Ishikawa (cell line): ENCODE measurements around the gene ARHGEF7.

Source experiments
- CEBPB ChIP-seq: IDR thresholded peaks from 2 replicates; pipeline ENCODE4 v1.6.1; 2012
- CREB1 ChIP-seq: IDR thresholded peaks from 2 replicates; pipeline ENCODE4 v1.6.1; 2012; ENCODE audit warnings: low read depth
- EGR1 ChIP-seq: IDR thresholded peaks from 2 replicates; pipeline ENCODE4 v1.6.1; 2012
- EP300 ChIP-seq: IDR thresholded peaks from 2 replicates; pipeline ENCODE4 v1.6.1; 2012; ENCODE audit warnings: borderline replicate concordance
- FOXM1 ChIP-seq: IDR thresholded peaks from 2 replicates; pipeline ENCODE4 v1.6.1; 2012; ENCODE audit warnings: low read depth, borderline replicate concordance
- NFIC ChIP-seq: IDR thresholded peaks from 2 replicates; pipeline ENCODE4 v1.6.1; 2012
- RAD21 ChIP-seq: IDR thresholded peaks from 2 replicates; pipeline ENCODE4 v1.6.1; 2012; ENCODE audit warnings: low read depth
- TAF1 ChIP-seq: IDR thresholded peaks from 2 replicates; pipeline ENCODE4 v1.6.1; 2012; ENCODE audit warnings: low read depth, mild to moderate bottlenecking
- TCF12 ChIP-seq: IDR thresholded peaks from 2 replicates; pipeline ENCODE4 v1.6.1; 2012; ENCODE audit warnings: low read depth
- TEAD4 ChIP-seq: IDR thresholded peaks from 2 replicates; pipeline ENCODE4 v1.6.1; 2012
- YY1 ChIP-seq: IDR thresholded peaks from 2 replicates; pipeline ENCODE4 v1.6.1; 2012; ENCODE audit warnings: low read depth
- ZBTB7A ChIP-seq: IDR thresholded peaks from 2 replicates; pipeline ENCODE4 v1.6.1; 2012; ENCODE audit warnings: low read depth
- TF ChIP-seq, protein P1 (sequence below): IDR thresholded peaks from 2 replicates; pipeline ENCODE4 v1.6.1; 2012
- TF ChIP-seq, protein P2 (sequence below): IDR thresholded peaks from 2 replicates; pipeline ENCODE4 v1.6.1; 2012
- TF ChIP-seq, protein P3 (sequence below): IDR thresholded peaks from 2 replicates; pipeline ENCODE4 v1.6.1; 2012; ENCODE audit warnings: low read depth, mild to moderate bottlenecking

ARHGEF7 gene

DNA sequence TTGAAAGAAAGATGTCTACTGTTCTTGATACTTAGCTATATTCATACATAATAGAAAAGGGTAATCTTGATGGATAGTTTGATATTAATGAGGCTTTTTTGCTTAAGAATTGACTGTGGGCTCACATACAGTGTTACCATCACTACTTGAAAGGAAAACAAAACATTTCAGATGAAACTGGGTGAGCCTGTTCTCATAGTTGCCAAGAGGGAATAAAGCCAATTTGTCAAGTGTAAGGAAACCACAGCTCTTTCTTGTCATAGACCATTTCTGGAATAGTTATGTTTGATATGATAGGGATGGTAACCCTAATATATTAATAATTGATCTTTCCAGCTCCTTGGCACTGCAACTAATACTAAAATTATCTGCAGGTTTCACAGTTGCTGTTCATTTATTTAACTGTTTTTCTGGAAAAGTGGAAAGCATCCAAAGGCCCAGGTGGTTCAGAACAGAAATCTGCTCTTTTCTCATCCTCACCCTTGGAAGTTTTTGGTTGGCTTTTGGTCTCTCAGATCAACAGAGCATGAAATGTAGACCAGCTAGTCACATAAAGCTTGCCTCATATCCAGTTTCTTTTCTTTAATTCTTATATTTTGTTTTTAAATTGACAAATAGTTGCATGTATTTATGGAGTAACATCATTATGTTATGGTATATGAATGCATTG lies 43.2 kb downstream of the ARHGEF7 start:
- no peak for TF ChIP-seq RAD21
- TF ChIP-seq TAF1, result no peak
- TF ChIP-seq, protein P1, sequence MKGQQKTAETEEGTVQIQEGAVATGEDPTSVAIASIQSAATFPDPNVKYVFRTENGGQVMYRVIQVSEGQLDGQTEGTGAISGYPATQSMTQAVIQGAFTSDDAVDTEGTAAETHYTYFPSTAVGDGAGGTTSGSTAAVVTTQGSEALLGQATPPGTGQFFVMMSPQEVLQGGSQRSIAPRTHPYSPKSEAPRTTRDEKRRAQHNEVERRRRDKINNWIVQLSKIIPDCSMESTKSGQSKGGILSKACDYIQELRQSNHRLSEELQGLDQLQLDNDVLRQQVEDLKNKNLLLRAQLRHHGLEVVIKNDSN, result no peak
- TF ChIP-seq, protein P2, sequence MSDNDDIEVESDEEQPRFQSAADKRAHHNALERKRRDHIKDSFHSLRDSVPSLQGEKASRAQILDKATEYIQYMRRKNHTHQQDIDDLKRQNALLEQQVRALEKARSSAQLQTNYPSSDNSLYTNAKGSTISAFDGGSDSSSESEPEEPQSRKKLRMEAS, result no peak
- TF ChIP-seq TEAD4, result no peak
- no peak for TF ChIP-seq ZBTB7A
- TF ChIP-seq EP300, result no peak
- no peak for TF ChIP-seq EGR1
- TF ChIP-seq, protein P3, sequence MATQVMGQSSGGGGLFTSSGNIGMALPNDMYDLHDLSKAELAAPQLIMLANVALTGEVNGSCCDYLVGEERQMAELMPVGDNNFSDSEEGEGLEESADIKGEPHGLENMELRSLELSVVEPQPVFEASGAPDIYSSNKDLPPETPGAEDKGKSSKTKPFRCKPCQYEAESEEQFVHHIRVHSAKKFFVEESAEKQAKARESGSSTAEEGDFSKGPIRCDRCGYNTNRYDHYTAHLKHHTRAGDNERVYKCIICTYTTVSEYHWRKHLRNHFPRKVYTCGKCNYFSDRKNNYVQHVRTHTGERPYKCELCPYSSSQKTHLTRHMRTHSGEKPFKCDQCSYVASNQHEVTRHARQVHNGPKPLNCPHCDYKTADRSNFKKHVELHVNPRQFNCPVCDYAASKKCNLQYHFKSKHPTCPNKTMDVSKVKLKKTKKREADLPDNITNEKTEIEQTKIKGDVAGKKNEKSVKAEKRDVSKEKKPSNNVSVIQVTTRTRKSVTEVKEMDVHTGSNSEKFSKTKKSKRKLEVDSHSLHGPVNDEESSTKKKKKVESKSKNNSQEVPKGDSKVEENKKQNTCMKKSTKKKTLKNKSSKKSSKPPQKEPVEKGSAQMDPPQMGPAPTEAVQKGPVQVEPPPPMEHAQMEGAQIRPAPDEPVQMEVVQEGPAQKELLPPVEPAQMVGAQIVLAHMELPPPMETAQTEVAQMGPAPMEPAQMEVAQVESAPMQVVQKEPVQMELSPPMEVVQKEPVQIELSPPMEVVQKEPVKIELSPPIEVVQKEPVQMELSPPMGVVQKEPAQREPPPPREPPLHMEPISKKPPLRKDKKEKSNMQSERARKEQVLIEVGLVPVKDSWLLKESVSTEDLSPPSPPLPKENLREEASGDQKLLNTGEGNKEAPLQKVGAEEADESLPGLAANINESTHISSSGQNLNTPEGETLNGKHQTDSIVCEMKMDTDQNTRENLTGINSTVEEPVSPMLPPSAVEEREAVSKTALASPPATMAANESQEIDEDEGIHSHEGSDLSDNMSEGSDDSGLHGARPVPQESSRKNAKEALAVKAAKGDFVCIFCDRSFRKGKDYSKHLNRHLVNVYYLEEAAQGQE, result no peak
- TF ChIP-seq CREB1, result no peak
- TF ChIP-seq FOXM1, result no peak
- TF ChIP-seq CEBPB, result no peak
- TF ChIP-seq NFIC, result no peak
- TF ChIP-seq YY1, result no peak
- TF ChIP-seq TCF12, result no peak

DNA sequence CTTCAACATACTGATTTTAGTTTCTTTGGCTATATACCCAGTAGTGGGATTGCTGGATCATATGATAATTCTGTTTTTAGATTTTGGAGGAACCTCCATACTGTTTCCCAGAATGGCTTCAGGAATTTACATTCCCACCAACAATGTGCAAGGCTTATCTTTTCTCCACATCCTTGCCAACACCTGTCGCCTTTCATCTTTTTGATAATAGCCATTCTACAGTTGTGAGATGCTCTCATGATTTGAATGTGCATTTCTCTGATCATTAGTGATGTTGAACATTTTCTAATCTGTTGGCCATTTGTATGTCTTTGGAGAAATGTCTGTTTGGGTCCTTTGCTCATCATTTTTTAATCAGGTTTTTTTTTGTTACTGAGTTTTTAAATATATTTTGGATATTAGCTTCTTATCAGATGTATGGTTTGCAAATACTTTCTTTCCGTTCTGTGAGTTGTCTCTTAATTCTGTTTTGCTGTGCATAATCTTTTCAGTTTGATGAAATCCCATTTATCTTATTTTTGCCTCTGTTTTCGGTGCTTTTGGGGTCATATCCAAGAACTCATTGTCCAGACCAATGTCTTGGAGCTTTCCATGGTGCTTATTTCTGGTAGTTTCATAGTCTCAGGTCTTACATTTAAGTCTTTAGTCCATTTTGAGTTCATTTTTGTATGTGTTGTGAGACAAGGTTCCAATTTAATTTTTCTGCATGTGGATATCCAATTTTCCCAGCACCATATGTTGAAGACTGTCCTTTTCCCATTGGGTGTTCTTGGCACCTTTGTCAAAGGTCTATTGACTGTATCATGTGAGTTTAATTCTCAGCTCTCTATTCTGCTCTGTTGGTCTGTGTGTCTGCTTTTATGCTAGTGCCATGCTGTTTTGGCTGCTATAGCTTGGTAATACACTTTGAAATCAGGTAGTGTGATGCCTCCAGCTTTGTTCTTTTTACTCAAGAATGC lies 44.5 kb downstream of the ARHGEF7 start:
- TF ChIP-seq EP300 (no peak), TEAD4 (no peak)
- TF ChIP-seq, protein P3, result peak; percentile 69

DNA sequence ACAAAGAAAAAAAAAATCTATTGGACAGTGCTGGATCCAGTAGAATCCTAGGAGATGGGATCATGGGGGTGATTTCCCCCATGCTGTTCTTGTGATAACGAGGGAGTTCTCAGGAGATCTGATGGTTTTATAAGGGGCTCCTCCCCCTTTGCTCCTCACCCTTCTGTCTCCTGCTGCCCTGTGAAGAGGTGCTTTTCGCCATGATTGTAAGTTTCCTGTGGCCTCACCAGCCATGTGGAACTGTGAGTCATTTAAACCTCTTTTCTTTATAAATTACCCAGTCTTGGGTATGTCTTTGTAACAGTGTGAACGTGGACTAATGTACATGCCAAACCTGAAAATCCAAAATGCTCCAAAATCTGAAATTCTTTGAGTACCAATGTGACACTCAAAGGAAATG lies 45.5 kb downstream of the ARHGEF7 start:
- TF ChIP-seq, protein P1, result no peak
- TF ChIP-seq NFIC, result no peak
- TF ChIP-seq EGR1, result no peak

DNA sequence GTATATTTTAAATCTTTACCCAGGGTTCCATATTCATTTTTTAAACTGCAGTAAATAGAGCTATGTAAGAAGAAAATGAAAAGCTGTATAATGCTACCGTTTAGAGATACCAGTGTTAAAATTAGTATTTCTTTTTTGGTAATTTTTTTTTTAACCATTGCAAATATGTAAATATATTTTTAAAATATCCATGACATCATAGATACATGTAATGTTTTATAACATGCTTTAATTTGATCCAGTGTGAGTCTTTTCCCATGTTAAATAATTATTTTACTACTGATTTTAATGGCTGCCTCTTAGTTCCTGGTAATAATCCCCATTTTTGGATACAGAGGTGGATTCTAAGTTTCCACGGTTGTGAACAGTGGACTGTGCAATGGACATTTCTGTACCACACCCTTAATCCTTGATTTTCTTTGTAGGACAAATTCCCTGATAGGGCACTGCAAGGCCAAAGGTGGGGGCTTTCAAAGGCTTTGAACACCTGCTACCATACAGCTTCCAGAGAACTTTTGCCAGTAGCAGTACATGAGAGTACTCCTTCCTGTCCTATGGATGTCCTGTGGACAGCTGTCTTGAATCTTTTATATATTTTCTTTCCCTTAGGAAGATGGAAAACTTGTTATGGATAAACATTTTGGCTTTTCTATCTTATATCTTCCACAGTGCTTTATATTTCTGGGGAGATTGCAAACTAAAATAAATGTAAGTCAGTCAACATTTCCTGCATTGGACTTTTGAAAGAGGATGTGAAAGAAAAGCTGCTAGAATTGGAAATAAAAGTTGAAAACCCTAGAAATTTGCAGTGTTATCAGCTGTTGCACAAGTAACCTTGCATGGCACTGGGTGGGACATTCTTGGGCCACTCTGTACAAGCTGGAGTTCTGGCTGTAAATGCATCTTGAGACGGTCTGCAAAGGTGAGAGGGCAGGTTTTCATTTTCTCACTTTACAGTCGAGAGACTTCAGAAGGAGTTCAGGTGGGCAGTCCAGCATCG lies 46.8 kb downstream of the ARHGEF7 start:
- TF ChIP-seq EGR1 (no peak), TAF1 (no peak), TEAD4 (no peak), YY1 (no peak), CREB1 (no peak), FOXM1 (no peak), EP300 (no peak)
- TF ChIP-seq, protein P3, result no peak
